ENCODE measurements around the gene NTSR1.

- TF ChIP-seq CTCF (IDR thresholded peaks at IDR 0.05; ENCODE audit: low read depth, low read length) (no peak), EZH2phosphoT487 (IDR thresholded peaks at IDR 0.05; ENCODE audit: low read depth) (no peak)
These were observed 74.2 kb downstream of the NTSR1 start for GRCh38 chr20:62782893-62783278.

Measured in OCI-LY3 (cell line).